CD4-positive, alpha-beta T cell (primary cell): Measurements from ENCODE around the gene MBNL1. TPM values are rescaled to one million over a fixed set of nuclear protein-coding genes. Genes with fewer than 3 reads are reported as not detected.

Experiments
- ATAC-seq: fragments of 200-7000 bp; cut with Tn5 transposase; one replicate; pipeline ENCODE4 v1.10.0; 2022; ENCODE audit warnings: mild to moderate bottlenecking; ENCODE audit not compliant: poor library complexity
- CTCF ChIA-PET: fragments of 350-600 bp; sonication (Branson Sonifier 250); formaldehyde crosslinking; loops from one replicate; lab custom pipeline; 2021; ENCODE audit warnings: antibody characterized with exemption, inconsistent platforms; lab: Charles Lee
- POLR2A ChIA-PET: fragments of 350-600 bp; sonication (Branson Sonifier 250); formaldehyde crosslinking; loops from one replicate; lab custom pipeline; 2021; ENCODE audit warnings: antibody characterized with exemption, inconsistent platforms; lab: Charles Lee
- DNase-seq, 14 experiments: peaks; one replicate each; pipeline ENCODE4 v3.0.0-alpha.2; 2013 to 2020; ENCODE audit warnings: mixed read lengths in 2 of 14
- H3K27ac ChIP-seq, 2 donors: one replicate each; pipeline versions ENCODE4 v1.5.1 to v1.7.0; 2013; ENCODE audit warnings: low read length in 2 of 2, low read depth in 1 of 2, mild to moderate bottlenecking in 1 of 2
- H3K27me3 ChIP-seq, 2 experiments: 1 replicate in 1 of 2; 2 replicates in 1 of 2; pipeline versions ENCODE4 v1.6.1 to v1.7.0; 2013; ENCODE audit warnings: low read length in 2 of 2, control low read depth in 1 of 2, mild to moderate bottlenecking in 1 of 2, moderate library complexity in 1 of 2; ENCODE audit not compliant: insufficient read depth in 2 of 2, control insufficient read depth in 1 of 2
- H3K36me3 ChIP-seq: one replicate; pipeline ENCODE4 v1.6.1; 2013; ENCODE audit warnings: low read length, control low read depth; ENCODE audit not compliant: insufficient read depth
- H3K4me1 ChIP-seq: one replicate; pipeline ENCODE4 v1.6.1; 2013; ENCODE audit warnings: low read length, control low read depth; ENCODE audit not compliant: insufficient read depth
- H3K4me3 ChIP-seq: one replicate; pipeline ENCODE4 v1.5.1; 2013; ENCODE audit warnings: mild to moderate bottlenecking, low read length, moderate library complexity
- H3K9me3 ChIP-seq, 2 experiments: 1 replicate in 1 of 2; 2 replicates in 1 of 2; pipeline versions ENCODE4 v1.6.1 to v1.7.0; 2013; ENCODE audit warnings: low read length in 2 of 2, mild to moderate bottlenecking in 2 of 2, control low read depth in 1 of 2, moderate library complexity in 1 of 2; ENCODE audit not compliant: control insufficient read depth in 1 of 2, insufficient read depth in 1 of 2
- H3K27ac Mint-ChIP-seq: one replicate; pipeline ENCODE4 v1.8.0; 2020; ENCODE audit warnings: mixed read lengths
- H3K27me3 Mint-ChIP-seq: one replicate; pipeline ENCODE4 v1.8.0; 2021; ENCODE audit warnings: mixed read lengths
- H3K36me3 Mint-ChIP-seq: one replicate; pipeline ENCODE4 v1.8.0; 2021; ENCODE audit warnings: low read depth, mixed read lengths
- H3K4me1 Mint-ChIP-seq: one replicate; pipeline ENCODE4 v1.8.0; 2021; ENCODE audit warnings: low read depth, mixed read lengths
- H3K4me3 Mint-ChIP-seq: one replicate; pipeline ENCODE4 v1.8.0; 2020; ENCODE audit warnings: mild to moderate bottlenecking, mixed read lengths
- H3K9me3 Mint-ChIP-seq: one replicate; pipeline ENCODE4 v1.8.0; 2020; ENCODE audit warnings: mixed read lengths
- CTCF ChIP-seq: fragments of 200-600 bp; IDR thresholded peaks from one replicate; pipeline ENCODE4 v1.8.0; 2022; ENCODE audit warnings: antibody characterized with exemption, mild to moderate bottlenecking
- intact Hi-C, 2 experiments: fragments of 100-400 bp; cut with DNase I in 1 of 2; cut with micrococcal nuclease in 1 of 2; formaldehyde crosslinking; loops; one replicate each; pipeline versions ENCODE4 v1.15.1 to v1.9.0; 2023 to 2025; cut with DNase I, micrococcal nuclease
- total RNA-seq, 174 experiments: library from RNA in 2 of 174; stranded (reverse) in 2 of 174; gene quantifications; one replicate each; pipeline ENCODE4 v1.2.3 and lab custom pipeline; 2021 to 2026

Gene MBNL1
- total RNA-seq, 2 experiments from 2014 or later: 551 to 561 TPM

GRCh38 chr3:152279479-152279878, 10.8 kb downstream of the MBNL1 start:
- H3K4me1 ChIP-seq: peaks cover 32% of the 10 kb centered on the region
- H3K9me3 ChIP-seq: no peaks in the 10 kb centered on the region
- H3K27me3 ChIP-seq: no peaks in the 10 kb centered on the region
- TF ChIP-seq CTCF: no peak
- POLR2A ChIA-PET: interaction anchor here (0.8 to 7.0 kb wide), 15 partner anchors 8 to 163 kb away, joined by 3 to 116 read pairs (median 4); partner anchors contain the start of gene MBNL1
- intact Hi-C loops: loop anchor here (2.0 to 10.0 kb wide), 3 partner anchors 15 to 105 kb away; no protein-coding TSS in a partner anchor
- DNase-seq: no peak
- H3K36me3 ChIP-seq: peaks cover 4% of the 10 kb centered on the region
- H3K36me3 Mint-ChIP-seq: peaks cover 12% of the 10 kb centered on the region
- H3K4me1 Mint-ChIP-seq: peaks cover 85% of the 10 kb centered on the region
- no peaks in the 10 kb centered on the region for H3K9me3 Mint-ChIP-seq
- peak overlapping the region; percentile 82 for H3K27ac Mint-ChIP-seq
- no peaks in the 10 kb centered on the region for H3K27me3 Mint-ChIP-seq
- ATAC-seq: no peak
- peak overlapping the region; percentile 34 for H3K4me3 ChIP-seq
- peak overlapping the region; percentile 37 to 56 for H3K27ac ChIP-seq
- peak overlapping the region; percentile 80 for H3K4me3 Mint-ChIP-seq
- CTCF ChIA-PET: interaction anchor here (1.0 to 1.5 kb wide), 2 partner anchors 12 to 59 kb away, joined by 3 to 5 read pairs; no protein-coding TSS in a partner anchor

GRCh38 chr3:152280539-152280938, 11.8 kb downstream of the MBNL1 start:
- H3K4me3 Mint-ChIP-seq: peak overlapping the region; percentile 81
- H3K27ac Mint-ChIP-seq: peak overlapping the region; percentile 82
- peak overlapping the region; percentile 37 to 53 for H3K27ac ChIP-seq
- peaks cover 20% of the 10 kb centered on the region for H3K36me3 Mint-ChIP-seq
- no peaks in the 10 kb centered on the region for H3K27me3 ChIP-seq
- ChIA-PET POLR2A (interaction anchor here (0.7 to 7.0 kb wide), 12 partner anchors 9 to 186 kb away, joined by 3 to 116 read pairs (median 6); partner anchors contain the start of gene MBNL1), CTCF (interaction anchor here (1.2 to 1.7 kb wide), 3 partner anchors 8 to 110 kb away, joined by 3 to 9 read pairs (median 5); no protein-coding TSS in a partner anchor)
- H3K9me3 Mint-ChIP-seq: no peaks in the 10 kb centered on the region
- peaks cover 87% of the 10 kb centered on the region for H3K4me1 Mint-ChIP-seq
- H3K4me1 ChIP-seq: peaks cover 28% of the 10 kb centered on the region
- intact Hi-C loops: no loop called here
- no peak for ATAC-seq
- peaks cover 4% of the 10 kb centered on the region for H3K36me3 ChIP-seq
- no peaks in the 10 kb centered on the region for H3K9me3 ChIP-seq
- H3K27me3 Mint-ChIP-seq: no peaks in the 10 kb centered on the region
- peak in 1 of 14 experiments; percentile 46 for DNase-seq
- H3K4me3 ChIP-seq: peak overlapping the region; percentile 34
- no peak for TF ChIP-seq CTCF

- peaks cover 4% of the 10 kb centered on the region for H3K36me3 ChIP-seq
- no peaks in the 10 kb centered on the region for H3K9me3 ChIP-seq
- Mint-ChIP-seq H3K9me3 (no peaks in the 10 kb centered on the region), H3K36me3 (peaks cover 24% of the 10 kb centered on the region), H3K4me3 (peak overlapping the region; percentile 79), H3K4me1 (peaks cover 86% of the 10 kb centered on the region), H3K27ac (peak overlapping the region; percentile 82), H3K27me3 (no peaks in the 10 kb centered on the region)
- peaks cover 31% of the 10 kb centered on the region for H3K4me1 ChIP-seq
- H3K4me3 ChIP-seq: peak overlapping the region; percentile 34
- no peak for DNase-seq
- no peak for ATAC-seq
- TF ChIP-seq CTCF: no peak
- ChIA-PET POLR2A (interaction anchor here (0.6 to 7.0 kb wide), 15 partner anchors 10 to 186 kb away, joined by 3 to 116 read pairs (median 4); partner anchors contain the start of gene MBNL1), CTCF (interaction anchor here (1.0 to 1.7 kb wide), 5 partner anchors 9 to 163 kb away, joined by 3 to 9 read pairs (median 5); no protein-coding TSS in a partner anchor)
- peak overlapping the region; percentile 2 to 53 for H3K27ac ChIP-seq
- intact Hi-C loops: no loop called here
- H3K27me3 ChIP-seq: no peaks in the 10 kb centered on the region
Observed at GRCh38 chr3:152281133-152281713, 12.5 kb downstream of the MBNL1 start.
